Measurements from ENCODE around the gene BTD.

DNA sequence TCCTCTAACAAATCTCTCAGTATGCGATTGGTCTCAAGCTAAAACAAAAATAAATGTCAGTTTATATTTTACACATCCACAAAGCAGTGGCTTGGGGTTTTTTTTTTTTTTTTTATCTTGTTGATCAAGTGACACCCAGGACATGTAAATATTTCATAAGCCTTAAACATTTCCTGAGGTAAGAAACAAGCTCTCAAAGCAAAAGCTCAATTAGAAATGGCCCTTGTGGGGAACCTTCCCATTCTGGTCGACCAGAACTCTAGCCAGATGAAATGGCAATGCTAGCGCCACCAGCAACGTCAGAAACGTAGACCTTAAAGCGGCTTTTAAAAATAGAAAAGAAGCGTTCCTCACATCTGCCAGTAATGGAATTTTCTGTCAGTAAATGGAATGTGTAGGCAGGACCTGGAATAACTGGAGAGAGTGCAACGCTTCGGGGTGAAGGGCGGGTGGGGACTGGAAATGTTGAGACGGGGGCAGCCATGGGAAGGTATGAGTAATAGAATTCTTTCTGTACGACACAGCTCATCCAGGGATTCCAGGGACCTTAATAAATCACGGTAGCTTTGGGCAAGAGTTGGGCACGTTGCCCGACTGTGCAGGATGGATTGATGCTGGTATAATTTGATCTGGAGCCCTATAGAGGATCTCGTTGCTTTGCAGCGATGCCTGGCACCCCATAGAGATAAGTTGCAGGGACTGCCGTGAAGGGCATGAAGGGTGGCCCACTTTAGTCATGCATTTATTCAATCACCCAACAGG lies 44.4 kb downstream of the BTD start:
- TF ChIP-seq EZH2 (IDR thresholded peaks at IDR 0.05; ENCODE audit: borderline replicate concordance, low read depth, low read length, severe bottlenecking) (no peak), POLR2A (IDR thresholded peaks at IDR 0.05; ENCODE audit: low read depth, low read length) (peak; percentile 47), POLR2AphosphoS5 (IDR thresholded peaks at IDR 0.05; ENCODE audit: insufficient read depth, low read depth, low read length) (peak; percentile 84), MYC (IDR thresholded peaks at IDR 0.05; ENCODE audit: low read depth, low read length) (no peak)
- TF ChIP-seq, protein P1, sequence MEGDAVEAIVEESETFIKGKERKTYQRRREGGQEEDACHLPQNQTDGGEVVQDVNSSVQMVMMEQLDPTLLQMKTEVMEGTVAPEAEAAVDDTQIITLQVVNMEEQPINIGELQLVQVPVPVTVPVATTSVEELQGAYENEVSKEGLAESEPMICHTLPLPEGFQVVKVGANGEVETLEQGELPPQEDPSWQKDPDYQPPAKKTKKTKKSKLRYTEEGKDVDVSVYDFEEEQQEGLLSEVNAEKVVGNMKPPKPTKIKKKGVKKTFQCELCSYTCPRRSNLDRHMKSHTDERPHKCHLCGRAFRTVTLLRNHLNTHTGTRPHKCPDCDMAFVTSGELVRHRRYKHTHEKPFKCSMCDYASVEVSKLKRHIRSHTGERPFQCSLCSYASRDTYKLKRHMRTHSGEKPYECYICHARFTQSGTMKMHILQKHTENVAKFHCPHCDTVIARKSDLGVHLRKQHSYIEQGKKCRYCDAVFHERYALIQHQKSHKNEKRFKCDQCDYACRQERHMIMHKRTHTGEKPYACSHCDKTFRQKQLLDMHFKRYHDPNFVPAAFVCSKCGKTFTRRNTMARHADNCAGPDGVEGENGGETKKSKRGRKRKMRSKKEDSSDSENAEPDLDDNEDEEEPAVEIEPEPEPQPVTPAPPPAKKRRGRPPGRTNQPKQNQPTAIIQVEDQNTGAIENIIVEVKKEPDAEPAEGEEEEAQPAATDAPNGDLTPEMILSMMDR (IDR thresholded peaks at IDR 0.05; ENCODE audit: extremely low read depth in 1 of 2, insufficient read depth in 1 of 2, low read depth in 1 of 2, low read length in 2 of 2), result no peak

Measured in endothelial cell of umbilical vein (primary cell).